ENCODE results near the gene MASP1. TPM values are rescaled to one million over a fixed set of nuclear protein-coding genes. Genes with fewer than 3 reads are reported as not detected.

MASP1 gene
- total and polyA plus RNA-seq, 4 donors: 0.31 to 8.3 (median 0.59) TPM

DNA sequence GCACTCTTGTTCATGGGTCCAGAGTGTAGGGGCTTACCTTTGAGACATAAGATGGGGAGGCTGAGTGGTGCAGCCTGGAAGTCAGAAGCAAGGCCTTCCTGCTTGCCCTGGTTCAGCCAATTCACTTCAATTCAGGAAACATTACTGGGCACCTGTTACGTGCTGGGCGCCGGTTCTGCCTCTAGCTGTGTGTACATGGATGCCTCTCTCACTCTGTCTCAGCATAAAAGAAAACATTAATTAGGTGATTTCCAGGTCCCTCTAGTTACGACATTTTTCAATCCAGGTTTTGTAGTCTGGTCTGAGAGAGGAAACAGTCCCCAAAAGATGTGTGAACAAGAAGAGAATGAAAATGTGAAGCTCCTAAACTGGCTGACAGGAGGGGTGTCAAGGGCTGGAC lies 93.0 kb downstream of the MASP1 start:
- Histone ChIP-seq H3K27me3 (ENCODE audit: control insufficient read depth in 3 of 3, insufficient read depth in 3 of 3, low read length in 2 of 3) (peaks cover 0 to 3% (median 0%) of the 10 kb centered on the region in 3 donors), H3K4me3 (no peak overlapping the region), H3K9me3 (ENCODE audit: control insufficient read depth in 4 of 4, insufficient read depth in 3 of 4, low read length in 3 of 4) (no peaks in the 10 kb centered on the region), H3K36me3 (ENCODE audit: control insufficient read depth in 4 of 4, insufficient read depth in 4 of 4, low read length in 4 of 4) (no peaks in the 10 kb centered on the region), H3K4me1 (ENCODE audit: control insufficient read depth in 5 of 5, insufficient read depth in 5 of 5, low read length in 5 of 5) (no peaks in the 10 kb centered on the region), H3K27ac (ENCODE audit: low read depth in 1 of 2, low read length in 1 of 2) (no peak overlapping the region), H3K9ac (ENCODE audit: insufficient read depth in 1 of 2, low read length in 2 of 2) (no peak overlapping the region)
- ATAC-seq (ENCODE audit: insufficient read depth, low FRiP score) (no peak), DNase-seq (no peak)
- TF ChIP-seq, protein P1, sequence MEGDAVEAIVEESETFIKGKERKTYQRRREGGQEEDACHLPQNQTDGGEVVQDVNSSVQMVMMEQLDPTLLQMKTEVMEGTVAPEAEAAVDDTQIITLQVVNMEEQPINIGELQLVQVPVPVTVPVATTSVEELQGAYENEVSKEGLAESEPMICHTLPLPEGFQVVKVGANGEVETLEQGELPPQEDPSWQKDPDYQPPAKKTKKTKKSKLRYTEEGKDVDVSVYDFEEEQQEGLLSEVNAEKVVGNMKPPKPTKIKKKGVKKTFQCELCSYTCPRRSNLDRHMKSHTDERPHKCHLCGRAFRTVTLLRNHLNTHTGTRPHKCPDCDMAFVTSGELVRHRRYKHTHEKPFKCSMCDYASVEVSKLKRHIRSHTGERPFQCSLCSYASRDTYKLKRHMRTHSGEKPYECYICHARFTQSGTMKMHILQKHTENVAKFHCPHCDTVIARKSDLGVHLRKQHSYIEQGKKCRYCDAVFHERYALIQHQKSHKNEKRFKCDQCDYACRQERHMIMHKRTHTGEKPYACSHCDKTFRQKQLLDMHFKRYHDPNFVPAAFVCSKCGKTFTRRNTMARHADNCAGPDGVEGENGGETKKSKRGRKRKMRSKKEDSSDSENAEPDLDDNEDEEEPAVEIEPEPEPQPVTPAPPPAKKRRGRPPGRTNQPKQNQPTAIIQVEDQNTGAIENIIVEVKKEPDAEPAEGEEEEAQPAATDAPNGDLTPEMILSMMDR (IDR thresholded peaks at IDR 0.05; ENCODE audit: control extremely low read depth, extremely low read depth): no peak
- WGBS, 2 donors: 92 to 93% methylated on average over 4 of the region's 4 CpGs

DNA sequence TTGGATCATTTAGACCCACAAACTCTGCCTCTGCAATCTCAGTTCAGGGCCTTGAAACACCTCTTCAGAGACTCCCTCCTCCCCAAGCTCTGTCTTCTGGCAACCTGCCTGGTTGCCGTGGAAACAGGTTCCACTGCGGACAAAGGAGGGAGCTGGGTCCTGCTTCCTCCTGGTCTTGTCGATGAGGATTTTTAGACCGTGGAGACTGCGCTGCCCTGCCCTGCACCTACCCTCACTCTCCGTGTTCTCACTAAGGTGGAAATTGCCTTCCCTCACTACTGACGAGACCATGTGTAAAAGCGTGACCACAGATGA lies 94.2 kb downstream of the MASP1 start, which contains the start of gene RTP1:
TSS of gene RTP1 (plus strand) at position 152 of the 315 bp plus-strand sequence. CDS start at position 182, 30 bp downstream.
- Histone ChIP-seq H3K27me3 (ENCODE audit: control insufficient read depth in 3 of 3, insufficient read depth in 3 of 3, low read length in 2 of 3) (peaks cover 0 to 2% (median 0%) of the 10 kb centered on the region in 3 donors), H3K9me3 (ENCODE audit: control insufficient read depth in 4 of 4, insufficient read depth in 3 of 4, low read length in 3 of 4) (no peaks in the 10 kb centered on the region), H3K4me3 (no peak within 1 kb of the TSS), H3K9ac (ENCODE audit: insufficient read depth in 1 of 2, low read length in 2 of 2) (no peak within 1 kb of the TSS), H3K36me3 (ENCODE audit: control insufficient read depth in 4 of 4, insufficient read depth in 4 of 4, low read length in 4 of 4) (no peaks in the 10 kb centered on the region), H3K27ac (ENCODE audit: low read depth in 1 of 2, low read length in 1 of 2) (no peak within 1 kb of the TSS), H3K4me1 (ENCODE audit: control insufficient read depth in 5 of 5, insufficient read depth in 5 of 5, low read length in 5 of 5) (no peaks in the 10 kb centered on the region)
- TF ChIP-seq, protein P1 (IDR thresholded peaks at IDR 0.05; ENCODE audit: control extremely low read depth, extremely low read depth): no peak
- DNase-seq (peak in 2 of 3 donors; percentile 34), ATAC-seq (ENCODE audit: insufficient read depth, low FRiP score) (no peak)
- 66 to 71% methylated on average over 8 of the region's 8 CpGs for WGBS, 2 donors

DNA sequence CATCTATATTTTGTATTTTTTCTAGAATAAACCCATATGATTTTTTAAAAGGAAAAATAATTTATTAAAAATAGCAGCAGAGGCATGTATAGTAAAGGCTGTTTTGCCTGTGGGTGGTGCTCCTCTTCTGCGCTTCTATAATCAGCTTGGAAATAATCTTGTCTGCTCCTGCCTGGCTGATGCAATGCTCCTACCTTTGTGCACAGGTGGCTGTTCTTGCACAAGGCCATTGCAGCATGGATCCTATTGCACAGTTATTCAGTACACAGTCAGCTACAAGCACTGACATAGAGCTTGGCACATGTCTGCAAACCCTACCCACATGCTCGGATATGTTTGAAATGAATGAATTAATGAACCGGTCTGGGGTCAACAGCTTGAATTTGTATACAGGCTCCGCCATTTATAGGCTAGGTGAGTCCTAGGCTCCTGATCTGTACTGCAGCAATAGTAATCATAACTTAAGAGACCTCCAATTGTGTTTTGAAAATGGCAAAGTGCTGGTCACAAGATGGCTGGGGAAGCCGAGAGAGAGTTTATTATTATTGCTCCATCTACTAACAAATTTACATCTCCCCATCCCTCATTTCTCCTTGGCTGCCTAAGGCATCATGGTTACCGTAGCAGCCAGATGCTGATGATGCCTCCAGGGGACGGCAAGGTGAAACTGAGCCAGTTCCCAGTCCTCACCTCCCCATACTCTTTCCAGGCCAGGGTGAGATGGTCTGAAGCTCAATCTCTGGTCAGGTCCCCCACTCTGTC lies 94.8 kb downstream of the MASP1 start:
- WGBS, 2 donors: 89 to 91% methylated on average over 7 of the region's 7 CpGs
- H3K4me3 ChIP-seq: no peak overlapping the region
- no peaks in the 10 kb centered on the region for H3K36me3 ChIP-seq (ENCODE audit: control insufficient read depth in 4 of 4, insufficient read depth in 4 of 4, low read length in 4 of 4)
- H3K27me3 ChIP-seq (ENCODE audit: control insufficient read depth in 3 of 3, insufficient read depth in 3 of 3, low read length in 2 of 3): no peaks in the 10 kb centered on the region
- TF ChIP-seq, protein P1 (IDR thresholded peaks at IDR 0.05; ENCODE audit: control extremely low read depth, extremely low read depth): no peak
- H3K27ac ChIP-seq (ENCODE audit: low read depth in 1 of 2, low read length in 1 of 2): no peak overlapping the region
- no peaks in the 10 kb centered on the region for H3K4me1 ChIP-seq (ENCODE audit: control insufficient read depth in 5 of 5, insufficient read depth in 5 of 5, low read length in 5 of 5)
- ATAC-seq (ENCODE audit: insufficient read depth, low FRiP score) (no peak), DNase-seq (no peak)
- no peak overlapping the region for H3K9ac ChIP-seq (ENCODE audit: insufficient read depth in 1 of 2, low read length in 2 of 2)
- no peaks in the 10 kb centered on the region for H3K9me3 ChIP-seq (ENCODE audit: control insufficient read depth in 4 of 4, insufficient read depth in 3 of 4, low read length in 3 of 4)

DNA sequence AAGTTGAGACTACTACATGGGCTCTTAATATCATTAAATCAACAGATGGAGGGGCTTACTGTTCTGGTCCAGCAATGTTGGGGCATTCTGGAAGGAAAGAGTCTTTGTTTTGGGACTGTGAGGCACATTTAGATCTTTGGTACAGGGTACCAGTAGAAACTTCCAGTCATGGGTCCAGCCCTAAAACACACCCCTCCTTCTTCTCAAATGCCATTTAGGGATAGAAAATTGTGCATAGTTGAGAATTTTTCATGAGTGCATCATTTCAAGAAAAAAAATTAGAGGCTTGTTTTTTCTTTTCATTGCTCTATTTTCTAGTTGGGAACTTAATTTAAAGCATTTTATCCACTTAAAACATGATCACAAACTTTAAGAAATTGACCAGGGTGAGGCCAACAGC lies 98.4 kb downstream of the MASP1 start:
- DNase-seq (no peak), ATAC-seq (ENCODE audit: insufficient read depth, low FRiP score) (no peak)
- TF ChIP-seq, protein P1 (IDR thresholded peaks at IDR 0.05; ENCODE audit: control extremely low read depth, extremely low read depth): no peak
- Histone ChIP-seq H3K4me3 (no peak overlapping the region), H3K36me3 (ENCODE audit: control insufficient read depth in 4 of 4, insufficient read depth in 4 of 4, low read length in 4 of 4) (no peaks in the 10 kb centered on the region), H3K4me1 (ENCODE audit: control insufficient read depth in 5 of 5, insufficient read depth in 5 of 5, low read length in 5 of 5) (no peaks in the 10 kb centered on the region), H3K9ac (ENCODE audit: insufficient read depth in 1 of 2, low read length in 2 of 2) (no peak overlapping the region), H3K27me3 (ENCODE audit: control insufficient read depth in 3 of 3, insufficient read depth in 3 of 3, low read length in 2 of 3) (no peaks in the 10 kb centered on the region), H3K27ac (ENCODE audit: low read depth in 1 of 2, low read length in 1 of 2) (no peak overlapping the region), H3K9me3 (ENCODE audit: control insufficient read depth in 4 of 4, insufficient read depth in 3 of 4, low read length in 3 of 4) (no peaks in the 10 kb centered on the region)

Measured in lung (tissue), 12 donors.